HL-60 (cell line): Measurements from ENCODE around the gene MMP1.

Experiments used
- DNase-seq, 2 experiments: peaks; one replicate each; pipeline ENCODE4 v3.0.0-alpha.2; 2010 to 2020; ENCODE audit warnings: low read depth in 1 of 2, low spot score in 1 of 2
- H3K27ac ChIP-seq: fragments of 250-450 bp; sonication (Bioruptor Pico); replicated peaks from 2 replicates; pipeline ENCODE4 v1.5.1; 2020; ENCODE audit warnings: mild to moderate bottlenecking, moderate library complexity
- H3K27me3 ChIP-seq: fragments of 250-450 bp; sonication (Bioruptor Pico); 2 replicates; pipeline ENCODE4 v1.5.1; 2021; ENCODE audit warnings: mild to moderate bottlenecking, moderate library complexity; ENCODE audit not compliant: insufficient read depth, poor library complexity, severe bottlenecking
- H3K4me3 ChIP-seq: replicated peaks from 2 replicates; pipeline ENCODE4 v1.5.1; 2011; ENCODE audit warnings: mild to moderate bottlenecking, control low read depth, low read length; ENCODE audit not compliant: insufficient read depth
- CTCF ChIP-seq: IDR thresholded peaks from one replicate; pipeline ENCODE4 v1.5.1; 2011; ENCODE audit warnings: low read length, control low read depth, inconsistent platforms; ENCODE audit not compliant: insufficient read depth
- GABPA ChIP-seq: IDR thresholded peaks from 2 replicates; pipeline ENCODE4 v1.6.1; 2012; ENCODE audit warnings: low read depth
- POLR2AphosphoS5 ChIP-seq: IDR thresholded peaks from 2 replicates; pipeline ENCODE4 v1.6.1; 2012; ENCODE audit warnings: low read depth
- REST ChIP-seq: IDR thresholded peaks from 2 replicates; pipeline ENCODE4 v1.6.1; 2012; ENCODE audit warnings: low read depth; ENCODE audit not compliant: insufficient replicate concordance
- SPI1 ChIP-seq: IDR thresholded peaks from 2 replicates; pipeline ENCODE4 v1.6.1; 2012; ENCODE audit warnings: low read depth, mild to moderate bottlenecking, borderline replicate concordance

The MMP1 gene

GRCh38 chr11:102784380-102784779 lies 13.6 kb downstream of the MMP1 start:
- TF ChIP-seq POLR2AphosphoS5 = no peak
- no peak for TF ChIP-seq REST
- TF ChIP-seq SPI1 = no peak
- TF ChIP-seq CTCF = no peak
- no peak for TF ChIP-seq GABPA
- no peak for DNase-seq
- peaks cover 7% of the 10 kb centered on the region for H3K27me3 ChIP-seq
- H3K27ac ChIP-seq = no peak overlapping the region
- H3K4me3 ChIP-seq = no peak overlapping the region

GRCh38 chr11:102783720-102784119 lies 14.2 kb downstream of the MMP1 start:
- Histone ChIP-seq H3K27me3 (peaks cover 7% of the 10 kb centered on the region), H3K4me3 (no peak overlapping the region), H3K27ac (no peak overlapping the region)
- TF ChIP-seq POLR2AphosphoS5 = no peak
- TF ChIP-seq SPI1 = no peak
- TF ChIP-seq CTCF = no peak
- TF ChIP-seq GABPA = no peak
- TF ChIP-seq REST = no peak
- DNase-seq = no peak

GRCh38 chr11:102783016-102783415 lies 14.9 kb downstream of the MMP1 start:
- Histone ChIP-seq H3K27me3 (peaks cover 7% of the 10 kb centered on the region), H3K27ac (no peak overlapping the region), H3K4me3 (no peak overlapping the region)
- no peak for TF ChIP-seq POLR2AphosphoS5
- TF ChIP-seq GABPA = no peak
- no peak for DNase-seq

GRCh38 chr11:102781676-102782075 lies 16.3 kb downstream of the MMP1 start:
- TF ChIP-seq SPI1 (no peak), POLR2AphosphoS5 (no peak), REST (no peak), GABPA (no peak), CTCF (no peak)
- Histone ChIP-seq H3K27me3 (peaks cover 7% of the 10 kb centered on the region), H3K27ac (no peak overlapping the region), H3K4me3 (no peak overlapping the region)
- DNase-seq = no peak
